GM18870 (cell line): ENCODE data around the gene HK1.
A peak's percentile ranks its signal among the peaks of the same experiment; 100 is the strongest.
"Not testable (repeated sequence)": the region's sequence is repeated elsewhere in the genome, so short reads cannot be mapped to it uniquely, and the experiment has no call there.

Experiments
- ATAC-seq: cut with Tn5 transposase; IDR thresholded peaks from one replicate; pipeline ENCODE4 v1.9.1; 2021; ENCODE audit warnings: moderate library complexity; ENCODE audit not compliant: unreplicated experiment

Gene HK1

DNA sequence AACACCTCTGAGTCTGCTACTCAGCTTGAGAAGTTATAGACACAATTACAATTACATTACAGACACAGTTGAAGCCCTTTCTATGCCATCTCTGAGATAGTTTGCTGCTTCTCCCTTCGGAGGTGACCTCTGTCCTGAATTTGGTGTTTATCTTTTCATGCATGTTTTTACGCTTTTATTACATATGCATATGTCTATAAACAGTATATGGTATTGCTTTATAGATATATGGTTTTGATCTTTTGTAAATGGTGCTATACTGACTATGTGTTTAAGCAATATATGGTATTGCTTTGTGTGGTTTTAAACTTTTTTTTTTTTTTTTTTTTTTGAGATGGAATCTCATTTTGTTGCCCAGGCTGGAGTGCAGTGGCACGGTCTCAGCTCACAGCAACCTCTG lies 48.4 kb downstream of the HK1 start:
- ATAC-seq = no peak

GRCh38 chr10:69327463-69328379 lies 49.4 kb downstream of the HK1 start:
- ATAC-seq = peak; percentile 46

DNA sequence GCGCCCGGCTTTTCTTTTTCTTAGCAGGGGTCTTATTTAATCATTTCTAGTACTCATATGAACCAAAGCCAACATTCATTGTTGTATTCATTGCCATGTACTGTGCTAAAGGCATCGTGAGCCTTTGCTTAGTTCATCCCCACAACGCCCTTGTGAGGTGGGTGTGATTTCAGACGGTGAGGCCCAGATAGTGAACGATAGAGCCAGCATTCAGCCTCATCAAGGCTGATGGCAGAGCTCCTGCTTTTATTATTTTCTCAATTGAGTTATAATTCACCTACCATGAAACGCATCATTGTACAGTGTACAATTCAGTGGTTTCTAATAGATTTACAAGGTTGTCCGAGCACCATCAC lies 50.1 kb downstream of the HK1 start:
- ATAC-seq = peak; percentile 6

DNA sequence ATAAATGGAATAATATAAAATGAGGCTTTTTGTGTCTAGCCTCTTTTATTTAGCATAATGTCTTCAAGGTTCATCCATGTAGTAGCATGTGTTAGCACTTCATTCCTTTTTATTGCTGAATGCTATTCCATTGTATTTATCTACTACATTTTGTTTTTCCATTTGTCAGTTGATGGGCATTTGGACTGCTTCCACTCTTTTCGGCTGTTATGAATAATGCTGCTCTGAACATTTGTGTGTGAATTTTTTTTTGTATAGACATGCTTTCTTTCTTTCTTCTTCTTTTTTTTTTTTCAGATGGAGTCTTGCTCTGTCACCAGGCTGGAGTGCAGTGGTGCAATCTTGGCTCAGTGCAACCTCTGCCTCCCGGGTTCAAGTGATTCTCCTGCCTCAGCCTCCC lies 50.6 kb downstream of the HK1 start:
- ATAC-seq = not testable (repeated sequence)

- no peak for ATAC-seq
These were observed 51.5 kb downstream of the HK1 start for GRCh38 chr10:69329721-69330178.

DNA sequence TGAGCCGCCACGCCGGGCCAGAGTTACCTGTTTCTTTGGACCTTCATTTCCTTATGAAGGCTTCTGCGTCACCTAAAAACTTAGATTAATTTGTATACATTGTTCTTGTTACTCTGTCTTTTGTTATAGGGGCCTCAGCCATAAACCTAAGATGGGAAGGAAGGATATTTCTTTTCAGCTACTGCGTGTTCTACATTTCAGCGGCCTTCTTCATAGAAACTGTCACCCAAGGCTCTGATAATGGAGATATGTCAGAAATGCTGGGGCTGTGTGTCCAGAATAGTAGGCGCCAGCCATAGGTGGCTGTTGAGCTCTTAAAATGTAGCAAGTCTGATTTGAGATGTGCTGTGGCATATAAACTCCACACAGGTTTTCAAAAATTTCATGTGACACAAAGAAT lies 52.9 kb downstream of the HK1 start:
- ATAC-seq = no peak

GRCh38 chr10:69332278-69333010 lies 54.1 kb downstream of the HK1 start:
- ATAC-seq = no peak

- no peak for ATAC-seq
These were observed 54.9 kb downstream of the HK1 start for GRCh38 chr10:69333205-69333604.

DNA sequence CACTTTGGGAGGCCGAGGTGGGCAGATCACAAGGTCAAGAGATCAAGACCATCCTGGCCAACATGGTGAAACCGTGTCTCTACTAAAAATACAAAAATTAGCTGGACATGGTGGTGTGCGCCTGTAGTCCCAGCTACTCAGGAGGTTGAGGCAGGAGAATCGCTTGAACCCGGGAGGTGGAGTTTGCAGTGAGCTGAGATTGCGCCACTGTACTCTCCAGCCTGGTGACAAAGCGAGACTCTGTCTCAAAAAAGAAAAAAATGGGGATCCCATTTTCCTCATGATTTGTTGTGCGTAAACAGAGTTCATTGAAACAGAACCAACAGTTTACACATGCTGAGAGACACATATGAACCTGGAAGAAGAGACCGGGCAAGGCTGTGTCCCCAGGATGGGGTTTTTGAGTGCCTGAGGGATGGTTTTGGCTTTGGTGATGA lies 55.6 kb downstream of the HK1 start:
- not testable (repeated sequence) for ATAC-seq

DNA sequence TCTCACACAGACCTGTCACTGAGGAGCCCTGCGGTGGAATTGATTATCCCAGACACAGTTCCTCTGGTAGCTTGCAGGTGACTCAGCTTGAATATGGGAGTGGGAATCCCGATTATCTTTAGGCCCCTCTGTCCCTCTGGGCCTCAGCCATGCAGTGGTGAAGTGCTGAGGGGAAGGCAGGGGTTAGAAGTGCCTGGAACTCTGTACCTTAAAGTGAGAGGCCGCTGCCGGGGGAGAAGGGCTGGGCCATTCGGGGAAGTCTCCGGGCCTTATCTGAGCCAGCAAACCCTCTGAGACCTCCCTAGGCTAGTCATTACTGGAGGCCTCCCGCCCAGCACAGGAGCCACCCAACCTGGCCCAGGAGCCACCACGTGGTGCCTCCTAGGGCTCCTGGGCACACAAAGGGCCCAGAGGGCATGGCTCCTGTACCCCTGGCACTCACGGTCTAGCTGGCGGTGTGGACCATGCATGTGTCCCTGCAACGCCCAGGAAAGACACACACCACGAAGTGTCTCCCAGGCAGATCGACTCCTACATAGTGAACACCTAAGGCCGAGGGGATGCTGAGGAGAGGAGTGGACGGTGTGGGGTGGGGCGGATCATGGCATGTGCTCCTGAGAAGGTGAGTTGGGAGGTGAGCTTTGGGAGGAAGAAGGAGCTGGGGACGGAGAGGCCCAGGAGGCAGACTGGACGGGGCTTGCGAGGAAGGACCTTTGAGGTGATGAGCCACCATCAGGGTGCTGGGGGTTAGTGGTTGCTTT lies 56.2 kb downstream of the HK1 start:
- no peak for ATAC-seq

DNA sequence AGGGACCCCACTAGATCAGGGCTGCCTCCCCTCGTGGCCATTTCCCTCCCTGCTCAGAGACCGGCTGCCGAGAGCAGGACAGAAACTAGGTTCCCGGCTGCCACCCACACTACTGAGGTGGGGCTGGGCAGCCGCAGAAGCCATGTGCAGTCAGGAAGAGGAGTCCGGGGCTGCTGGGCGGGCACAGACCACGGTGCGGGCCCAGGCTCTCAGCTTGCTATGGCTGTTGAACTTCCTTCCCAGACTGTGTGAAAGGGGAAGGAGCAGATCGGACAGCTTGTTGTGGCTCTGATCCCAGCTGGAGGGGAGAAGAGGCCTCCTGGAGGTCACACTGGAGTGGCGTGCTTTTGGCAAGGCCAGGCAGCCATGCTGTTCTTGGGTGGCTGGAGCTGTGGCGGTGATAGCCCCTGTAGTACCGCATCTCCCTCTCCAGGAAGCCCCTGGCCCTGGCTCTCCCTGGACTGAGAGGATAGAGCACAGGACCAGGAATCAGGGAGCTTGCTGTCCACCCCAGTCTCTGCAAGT lies 56.8 kb downstream of the HK1 start:
- ATAC-seq = no peak

GRCh38 chr10:69335613-69336012 lies 57.3 kb downstream of the HK1 start:
- no peak for ATAC-seq

- ATAC-seq = no peak
These were observed 58.6 kb downstream of the HK1 start for GRCh38 chr10:69336952-69337295.

GRCh38 chr10:69337296-69338132 lies 59.2 kb downstream of the HK1 start:
- no peak for ATAC-seq

DNA sequence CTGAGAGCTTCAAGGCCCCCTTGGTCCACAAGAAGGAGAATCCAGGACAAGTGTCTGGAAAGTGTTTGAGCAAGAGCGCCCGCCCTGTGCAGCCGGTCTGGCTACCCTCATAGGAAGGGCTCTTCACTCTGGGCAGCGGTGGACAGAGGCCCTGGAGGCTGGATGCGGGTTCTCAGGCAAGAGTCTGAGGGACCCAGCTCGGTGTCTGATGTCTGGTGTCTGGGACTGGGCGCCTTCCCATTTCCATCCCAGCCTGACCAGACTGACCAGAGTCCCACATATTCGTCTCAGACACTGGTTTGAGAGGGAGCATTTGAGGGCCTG lies 59.8 kb downstream of the HK1 start:
- no peak for ATAC-seq

- ATAC-seq = no peak
These were observed 60.5 kb downstream of the HK1 start for GRCh38 chr10:69338547-69339450.

DNA sequence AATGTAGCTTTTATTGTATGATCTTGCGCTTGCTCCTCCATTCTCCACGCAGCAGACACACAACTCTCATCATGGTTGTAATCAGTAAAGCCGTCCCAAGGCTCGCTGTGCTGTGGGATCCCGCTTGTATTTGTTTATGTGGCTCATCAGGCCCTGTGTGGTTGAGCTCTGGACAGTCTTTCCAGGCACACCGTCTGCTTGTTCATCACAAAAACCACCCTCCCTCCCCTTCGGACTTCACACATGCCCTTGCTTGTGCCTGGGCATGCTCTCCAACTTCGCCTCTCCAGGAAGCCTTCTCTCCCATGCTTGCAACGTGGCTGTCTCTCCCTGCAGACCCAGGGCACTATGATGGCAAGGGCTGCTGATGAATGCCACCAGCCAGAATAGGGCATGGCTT lies 62.4 kb downstream of the HK1 start:
- ATAC-seq = no peak

GRCh38 chr10:69343905-69344304 lies 65.6 kb downstream of the HK1 start:
- ATAC-seq = no peak

DNA sequence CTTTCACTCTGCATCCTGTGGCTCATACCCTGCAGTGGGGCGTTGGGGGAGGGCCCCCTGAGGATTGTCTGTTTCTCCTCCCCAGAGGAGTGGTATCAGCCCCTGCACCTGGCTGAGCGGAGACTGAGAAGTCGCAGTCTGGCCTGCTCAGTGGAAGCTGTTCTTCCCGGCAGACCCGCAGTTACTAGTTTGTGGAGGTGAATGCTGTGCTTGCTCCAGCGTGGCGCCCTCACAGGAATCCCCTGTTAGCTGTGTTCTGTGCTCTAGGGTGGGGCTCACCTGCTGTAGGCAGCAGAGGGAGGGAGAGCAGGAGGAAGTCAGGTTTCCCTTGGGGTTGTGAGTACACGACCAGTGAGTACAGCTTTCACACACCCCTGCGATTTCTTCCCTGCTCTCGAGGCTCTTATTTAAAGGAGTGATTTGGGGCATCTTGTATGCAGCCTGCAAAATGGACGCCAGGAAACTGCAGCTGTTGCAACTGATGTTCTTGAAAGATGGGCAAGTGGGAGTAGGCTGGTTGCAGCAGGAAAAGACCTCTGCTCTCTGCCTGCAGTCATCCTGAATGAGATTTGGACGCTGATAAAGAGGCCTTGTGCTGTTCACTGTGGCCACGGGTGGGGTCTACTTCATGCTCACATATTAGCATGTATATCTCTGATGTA lies 66.4 kb downstream of the HK1 start:
- ATAC-seq = no peak
